Non-pigmented ciliary epithelial cell (primary cell): ENCODE results near the gene TNFRSF13B.
"Not testable (repeated sequence)": the region's sequence is repeated elsewhere in the genome, so short reads cannot be mapped to it uniquely, and the experiment has no call there.

Experiments used
- DNase-seq: peaks from one replicate; pipeline ENCODE4 v3.0.0-alpha.2; 2010; ENCODE audit warnings: low read depth

TNFRSF13B gene

DNA sequence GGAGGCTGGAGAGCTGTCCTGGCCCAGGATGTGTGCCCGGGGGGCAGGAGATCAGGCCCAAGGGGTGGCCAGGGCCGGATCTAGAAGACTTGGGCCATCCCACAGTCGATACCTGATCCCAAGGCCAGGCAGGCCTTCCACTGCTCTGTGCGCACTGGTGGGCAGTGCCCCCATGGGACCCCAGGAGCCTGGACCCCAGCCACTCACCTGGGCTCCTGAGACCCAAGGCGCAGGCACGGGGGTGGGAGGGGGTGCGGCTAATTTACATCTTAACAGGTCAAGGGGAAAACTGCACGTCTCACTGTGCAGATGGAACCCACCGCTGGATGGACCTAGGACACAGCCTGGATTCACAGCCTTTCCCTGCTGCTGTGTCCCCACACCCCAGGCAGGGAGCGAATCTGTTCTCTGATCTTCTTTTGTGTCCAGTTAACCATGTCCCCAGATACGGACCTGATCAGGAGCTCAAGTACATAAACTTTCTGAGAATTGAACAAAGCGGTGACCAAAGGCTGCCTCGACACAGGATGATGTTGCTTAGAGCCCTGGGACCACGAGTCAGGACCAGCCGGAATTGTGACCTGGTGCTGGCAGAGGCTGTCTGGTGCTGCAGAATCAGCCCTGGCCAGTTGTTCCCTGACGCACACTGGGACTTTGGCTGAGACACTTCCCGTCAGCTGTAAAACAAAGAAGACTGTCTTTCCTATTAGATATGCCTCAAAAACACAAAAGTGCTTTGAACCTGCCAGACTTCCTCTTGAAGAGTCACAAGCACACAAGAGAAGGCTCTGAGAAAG is 60.6 kb downstream of the TNFRSF13B start:
- DNase-seq: no peak

DNA sequence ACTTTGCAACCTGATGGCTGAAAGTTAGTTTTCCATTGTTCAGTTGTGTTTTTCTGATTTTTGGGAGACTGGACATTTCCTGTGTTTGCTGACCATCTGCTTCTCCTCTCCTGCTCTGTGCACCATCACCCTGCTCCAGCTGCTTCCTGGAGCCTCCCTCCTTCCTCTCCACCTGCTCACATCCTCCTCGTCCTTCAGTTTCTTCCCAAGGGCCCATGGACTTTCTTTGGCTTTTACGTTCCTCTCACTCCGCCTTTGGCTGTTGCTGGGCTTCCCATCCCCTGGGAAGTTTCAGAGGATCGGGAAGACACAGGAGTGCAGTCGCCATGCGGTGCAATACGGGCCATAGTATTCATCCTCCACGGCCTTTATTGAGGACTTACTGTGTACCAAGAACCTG is 61.6 kb downstream of the TNFRSF13B start:
- no peak for DNase-seq

DNA sequence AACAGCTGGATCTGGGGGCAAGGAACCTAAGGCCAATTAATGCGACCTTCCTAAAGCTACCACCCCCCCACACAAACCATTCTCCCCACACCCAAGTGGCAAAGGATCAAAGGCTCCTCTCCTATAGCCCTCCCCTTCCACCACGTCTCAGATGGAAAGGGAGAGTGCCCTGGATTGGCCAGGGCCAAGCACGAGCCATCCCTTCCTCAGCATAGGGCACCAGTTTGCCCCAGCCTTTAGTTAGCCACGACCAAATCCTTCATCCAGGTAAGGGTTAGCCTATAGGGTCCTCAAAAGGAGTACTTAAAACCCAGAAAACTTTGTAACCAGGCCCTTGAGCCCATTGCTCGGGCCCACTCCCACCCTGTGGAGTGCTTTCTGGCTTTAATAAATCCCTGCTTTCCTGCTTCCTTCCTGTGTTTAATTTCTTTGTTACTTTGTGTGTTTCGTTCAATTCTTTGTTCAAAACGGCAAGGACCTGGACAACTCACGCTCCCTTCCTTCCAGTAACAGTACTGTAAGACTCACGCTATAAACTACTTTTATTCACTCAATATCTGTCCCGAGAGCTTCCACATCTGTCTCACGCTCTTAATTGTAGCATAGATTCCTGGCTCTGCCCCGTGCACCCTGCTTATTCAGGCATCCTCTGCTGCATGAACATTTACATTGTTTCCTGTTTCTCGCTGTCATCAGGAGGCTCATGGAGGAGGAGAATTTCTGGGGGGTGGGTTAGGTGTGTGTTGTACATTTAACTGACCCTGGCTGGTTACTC is 62.3 kb downstream of the TNFRSF13B start:
- DNase-seq: no peak

- DNase-seq: no peak
Measured at GRCh38 chr17:16908273-16908672, 63.6 kb downstream of the TNFRSF13B start.

DNA sequence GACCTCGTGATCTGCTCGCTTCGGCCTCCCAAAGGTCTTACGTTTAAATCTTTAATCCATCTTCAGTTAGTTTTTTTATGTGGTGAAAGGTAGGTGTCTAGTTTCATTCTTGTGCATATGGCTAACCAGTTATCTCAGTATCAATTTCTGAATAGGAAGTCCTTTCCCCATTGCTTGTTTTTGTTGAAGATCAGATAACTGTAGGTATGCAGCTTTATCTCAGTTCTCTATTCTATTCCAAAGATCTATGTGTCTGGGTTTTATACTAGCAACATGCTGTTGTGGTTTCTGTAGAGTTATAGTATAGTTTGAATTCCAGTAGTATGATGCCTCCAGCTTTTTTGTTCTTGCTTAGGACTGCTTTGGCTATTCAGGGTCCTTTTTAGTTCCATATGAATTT is 65.2 kb downstream of the TNFRSF13B start:
- peak; percentile 58 for DNase-seq

- DNase-seq: peak; percentile 87
Measured at GRCh38 chr17:16905593-16906191, 66.2 kb downstream of the TNFRSF13B start.

DNA sequence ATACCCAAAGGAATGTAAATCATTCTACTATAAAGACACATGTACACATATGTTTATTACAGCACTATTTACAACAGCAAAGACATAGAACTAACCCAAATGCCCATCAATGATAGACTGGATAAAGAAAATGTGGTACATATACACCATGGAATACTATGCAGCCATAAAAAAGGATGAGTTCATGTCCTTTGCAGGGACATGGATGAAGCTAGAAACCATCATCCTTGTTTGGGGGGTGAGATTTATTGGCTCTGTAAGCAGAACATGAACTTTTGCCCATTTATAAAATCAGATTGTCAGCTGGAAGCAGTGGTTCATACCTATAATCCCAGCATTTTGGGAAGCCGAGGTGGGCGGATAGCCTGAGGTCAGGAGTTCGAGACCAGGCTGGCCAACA is 68.8 kb downstream of the TNFRSF13B start:
- not testable (repeated sequence) for DNase-seq

DNA sequence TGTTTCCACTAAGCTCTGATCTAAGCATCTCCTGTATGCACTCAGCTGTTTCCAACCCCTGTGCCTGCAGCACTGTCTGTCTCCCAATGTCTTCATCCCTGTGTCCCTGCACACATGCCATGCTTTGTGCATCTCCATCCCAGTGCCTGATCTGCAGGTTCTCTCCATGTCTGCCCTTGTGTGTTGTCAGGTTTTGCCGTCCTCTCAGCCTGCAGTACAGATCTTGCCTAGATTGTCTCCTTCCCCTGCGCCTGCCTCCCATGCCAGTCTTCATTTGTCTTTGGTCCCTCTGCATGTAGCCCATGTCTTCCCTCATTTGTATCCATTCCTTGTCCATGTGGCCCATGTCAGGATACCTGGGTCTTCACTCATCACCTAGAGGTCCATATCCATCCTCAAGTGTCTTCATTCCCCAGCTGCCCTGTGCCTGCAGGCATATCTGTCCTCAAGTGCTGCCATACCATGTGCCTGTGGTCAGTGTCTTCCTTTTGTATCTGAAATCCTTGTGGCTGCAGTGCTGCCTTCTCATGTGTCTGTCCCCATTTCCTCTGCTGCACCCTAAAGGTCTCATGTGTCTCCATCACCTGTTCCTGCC is 71.5 kb downstream of the TNFRSF13B start:
- DNase-seq: no peak

DNA sequence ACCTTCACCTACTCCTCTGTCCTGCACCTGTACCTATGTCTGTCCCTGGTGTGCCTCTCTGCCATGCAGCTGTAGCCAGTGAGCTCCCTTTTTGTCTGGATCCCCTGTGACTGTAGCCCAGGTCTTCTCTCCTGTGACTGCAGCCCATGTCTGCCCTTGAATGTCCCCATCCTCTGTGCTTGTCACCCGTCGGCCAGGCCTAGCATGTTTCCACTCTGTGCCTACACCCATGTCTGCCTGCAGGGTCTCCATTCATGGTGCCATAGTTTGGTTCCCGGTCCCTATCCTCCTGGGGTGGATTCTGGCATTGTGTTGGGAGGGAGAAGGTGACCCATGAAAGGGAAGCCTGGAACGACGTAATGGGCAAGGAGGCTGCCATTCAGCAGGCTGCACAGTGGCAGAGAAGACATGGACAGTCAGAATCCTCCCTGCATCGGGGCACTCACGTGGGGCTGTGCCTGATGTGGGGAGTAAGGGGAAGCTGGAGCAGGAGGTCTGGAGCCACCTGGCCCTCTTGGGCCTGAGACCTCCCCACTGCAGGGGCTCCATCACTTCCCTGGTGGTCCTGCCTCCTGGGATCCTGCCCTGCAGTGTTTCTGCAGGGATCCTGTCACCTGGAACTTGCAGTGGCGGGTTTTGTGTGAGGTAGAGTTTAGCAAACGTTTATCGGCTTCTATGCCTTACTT is 74.6 kb downstream of the TNFRSF13B start:
- not testable (repeated sequence) for DNase-seq

DNA sequence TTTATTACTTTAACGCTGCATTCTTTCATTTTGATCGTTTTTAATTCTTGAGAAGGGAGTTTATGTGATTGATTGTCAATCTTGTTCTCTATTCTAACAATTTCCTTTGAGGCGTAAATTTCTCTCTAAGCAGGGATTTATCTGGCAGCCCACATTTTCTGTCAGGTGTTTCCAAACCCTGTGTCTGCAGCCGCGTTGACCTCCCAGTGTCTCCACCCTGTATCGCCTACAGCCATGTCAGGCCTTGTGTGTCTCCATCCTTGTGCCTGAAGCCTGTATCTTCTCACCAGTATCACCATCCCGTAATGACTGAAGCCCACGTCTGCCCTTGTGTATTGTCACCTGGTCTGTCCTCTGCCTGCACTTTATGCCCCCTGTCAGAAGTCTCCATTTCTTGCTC is 75.7 kb downstream of the TNFRSF13B start:
- DNase-seq: not testable (repeated sequence)

DNA sequence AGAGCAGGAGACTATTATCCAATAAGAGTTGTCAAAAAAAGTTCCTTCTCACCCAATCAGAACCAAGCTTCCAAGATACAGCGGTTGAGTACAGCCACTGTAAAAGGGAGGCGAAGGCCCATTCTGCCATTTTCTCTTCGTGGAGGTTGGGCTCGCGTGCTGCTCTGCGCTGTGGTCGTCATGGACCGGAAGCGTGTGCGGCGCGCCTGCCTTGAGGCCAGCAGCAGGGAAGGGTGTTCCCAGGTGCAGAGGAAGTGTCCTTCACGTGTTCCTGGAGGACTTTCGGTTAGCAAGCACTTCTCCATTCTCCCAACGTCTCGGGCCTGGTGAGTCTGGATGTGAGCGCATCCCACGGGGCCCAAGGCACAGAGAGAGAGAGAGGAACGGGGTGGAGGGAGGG is 78.4 kb downstream of the TNFRSF13B start:
- DNase-seq: not testable (repeated sequence)

DNA sequence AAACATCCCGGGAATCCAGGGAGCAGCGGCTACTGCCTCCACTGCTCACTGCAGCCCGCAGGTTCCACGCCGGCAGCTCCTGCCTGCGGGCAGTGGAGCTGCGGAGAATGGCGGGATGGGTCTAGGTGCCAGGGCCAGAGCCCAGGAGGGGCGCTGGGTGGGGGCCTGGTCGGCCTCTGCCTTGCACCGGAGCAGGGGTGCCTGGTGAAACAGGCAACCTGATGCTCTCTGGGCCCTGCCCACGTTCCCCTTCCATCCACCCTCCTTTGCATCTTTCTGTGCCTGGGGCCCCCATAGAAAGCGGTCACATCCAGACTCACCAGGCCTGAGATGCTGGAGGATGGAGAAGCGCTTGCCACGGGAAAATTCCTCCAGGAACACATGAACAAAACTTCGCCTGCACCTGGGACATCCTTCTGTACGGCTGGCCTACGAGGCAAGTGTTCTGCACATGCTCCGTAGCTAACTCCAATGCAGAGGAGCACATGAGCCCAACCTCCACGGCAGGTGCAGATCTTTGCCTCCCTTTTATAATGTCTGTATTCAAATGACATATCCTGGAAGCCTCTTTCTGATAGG is 79.0 kb downstream of the TNFRSF13B start:
- DNase-seq: not testable (repeated sequence)

- no peak for DNase-seq
Measured at GRCh38 chr17:16889088-16889465, 82.8 kb downstream of the TNFRSF13B start.
